PC-9 (cell line): Measurements from ENCODE around the gene HOXD10.

Experiments
- CTCF ChIP-seq: fragments of 200-600 bp; sonication (generic); conservative IDR thresholded peaks from 2 replicates; pipeline ENCODE4 v1.6.1; 2017; ENCODE audit warnings: mixed run types, antibody characterized with exemption, mild to moderate bottlenecking, moderate library complexity
- EZH2 ChIP-seq: fragments of 200-600 bp; sonication (generic); IDR thresholded peaks from 2 replicates; pipeline ENCODE4 v1.8.0; 2017; ENCODE audit warnings: antibody characterized with exemption, low read depth

GRCh38 chr2:176148751-176149421 is 32.3 kb downstream of the HOXD10 start:
- TF ChIP-seq CTCF (no peak), EZH2 (no peak)
